NCI-H2081 (cell line): ENCODE measurements around the gene PRSS3.
"Not testable (repeated sequence)": the region's sequence is repeated elsewhere in the genome, so short reads cannot be mapped to it uniquely, and the experiment has no call there.

Experiments
- DNase-seq, 2 experiments: peaks; one replicate each; lab custom pipeline; 2025; lab: John Stamatoyannopoulos, UW

PRSS3 gene

DNA sequence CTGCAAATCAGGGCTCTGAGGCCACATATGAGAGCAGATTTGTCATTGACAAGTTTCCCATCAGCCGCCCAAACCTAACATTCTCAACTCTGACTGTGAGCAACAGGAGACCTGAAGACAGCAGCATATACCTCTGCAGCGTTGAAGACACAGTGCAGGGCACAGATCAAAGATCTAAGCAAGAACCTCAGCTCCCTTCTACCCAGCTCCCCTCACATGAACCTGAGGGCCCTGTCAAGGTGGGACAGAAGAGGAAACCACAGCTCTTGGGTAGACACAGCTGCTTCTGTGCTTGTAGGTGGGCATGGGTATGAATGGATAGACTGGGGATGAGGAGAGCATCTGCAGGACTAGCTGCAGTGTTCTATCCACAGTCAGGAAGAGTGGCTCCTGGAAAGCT, 8.7 kb upstream of the PRSS3 start:
- DNase-seq, result no peak

DNA sequence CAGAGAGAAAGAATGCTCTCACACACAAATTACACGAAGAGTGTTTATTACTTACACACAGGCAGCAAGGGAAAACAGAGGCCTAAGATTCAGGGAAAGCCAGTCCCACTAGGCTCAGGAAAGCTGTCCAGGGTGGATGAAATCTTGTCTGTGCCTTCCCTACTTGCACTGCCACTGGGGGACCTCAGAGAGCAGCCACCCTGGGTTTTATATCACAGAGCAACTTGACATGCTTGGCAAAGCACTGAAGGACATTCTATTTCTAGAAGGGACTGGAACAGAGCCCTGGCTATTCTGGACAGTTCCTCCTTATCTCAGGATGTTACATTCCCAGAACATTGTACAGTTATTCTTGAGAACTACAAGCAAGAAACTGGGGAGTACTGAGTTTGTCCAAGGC, 7.5 kb upstream of the PRSS3 start:
- no peak for DNase-seq

DNA sequence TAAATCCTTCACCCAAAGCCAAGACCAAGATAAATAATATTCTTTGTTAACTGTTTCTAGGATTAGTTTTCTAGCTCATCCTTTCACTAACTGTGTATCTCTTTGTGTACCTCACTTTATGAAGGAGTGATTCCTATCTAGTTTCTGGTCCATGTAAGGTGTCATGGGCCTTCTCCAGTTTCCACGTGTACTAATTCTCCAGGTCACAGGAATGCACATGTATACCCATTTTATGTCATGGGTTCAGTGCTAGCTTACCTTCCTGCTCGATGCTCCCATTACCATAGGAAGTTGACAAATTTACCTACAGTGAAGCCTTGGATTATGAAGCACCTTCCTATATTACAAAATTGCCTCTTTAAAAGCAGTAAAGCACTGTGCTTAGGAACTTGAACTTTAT, 5.9 kb upstream of the PRSS3 start:
- DNase-seq, result not testable (repeated sequence)

DNA sequence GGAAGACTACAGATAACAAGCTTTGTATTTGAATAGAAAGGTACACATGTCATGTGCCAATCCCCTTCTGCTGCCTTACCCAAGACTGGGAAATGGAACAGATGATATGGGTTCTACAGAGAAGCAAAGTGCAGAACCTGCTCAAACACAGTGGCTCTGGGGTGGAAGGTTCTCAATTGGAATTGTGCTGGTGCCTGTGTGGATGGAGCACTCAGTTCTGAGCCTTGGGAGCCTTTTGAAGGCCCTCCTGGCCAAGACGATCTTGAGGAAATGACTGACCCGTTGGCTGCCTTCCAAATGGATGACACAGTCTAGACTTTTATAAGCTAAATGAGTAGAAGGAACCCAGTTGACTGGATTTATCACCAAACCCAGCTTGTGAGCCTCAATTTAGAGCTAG, 4.2 kb upstream of the PRSS3 start:
- no peak for DNase-seq

DNA sequence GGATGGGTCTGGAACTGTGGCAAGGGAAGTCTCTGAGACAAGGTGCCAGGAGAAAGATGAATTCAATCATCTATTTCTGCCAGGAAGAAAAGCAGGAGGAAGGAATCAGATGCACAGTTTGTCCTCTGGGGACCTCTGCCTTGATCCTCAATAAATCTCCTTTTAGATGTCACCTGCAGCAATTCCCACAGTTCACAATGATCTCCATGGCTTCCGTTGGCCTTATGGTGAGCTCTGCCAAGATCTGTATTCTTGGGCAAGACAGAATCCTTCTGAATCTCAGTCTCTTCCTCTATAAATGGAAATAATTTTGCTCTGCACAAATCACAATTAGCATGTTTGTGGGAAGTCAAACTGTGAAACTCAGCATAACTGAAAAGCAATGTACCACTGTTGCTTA, 1.9 kb upstream of the PRSS3 start:
- DNase-seq, result not testable (repeated sequence)

DNA sequence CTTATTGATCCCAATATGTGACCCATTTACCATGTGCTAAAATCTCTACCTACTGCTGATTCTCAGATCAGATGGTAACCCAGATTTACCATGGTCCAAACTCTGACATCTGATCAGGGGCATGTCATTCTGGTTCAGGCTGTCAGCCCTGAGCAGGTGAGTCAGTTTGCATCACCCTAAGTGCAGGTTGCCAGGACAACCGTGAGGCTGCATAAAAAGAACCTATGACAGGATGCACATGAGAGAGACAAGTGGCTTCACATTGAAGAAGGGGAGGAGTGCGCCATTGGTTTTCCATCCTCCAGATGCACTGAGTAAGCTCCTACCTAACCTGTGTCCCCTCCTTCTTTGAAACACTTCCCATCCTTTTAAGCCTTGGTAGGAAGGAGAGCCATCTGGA, 801 bp upstream of the PRSS3 start:
- peak in 1 of 2 experiments; percentile 27 for DNase-seq

DNA sequence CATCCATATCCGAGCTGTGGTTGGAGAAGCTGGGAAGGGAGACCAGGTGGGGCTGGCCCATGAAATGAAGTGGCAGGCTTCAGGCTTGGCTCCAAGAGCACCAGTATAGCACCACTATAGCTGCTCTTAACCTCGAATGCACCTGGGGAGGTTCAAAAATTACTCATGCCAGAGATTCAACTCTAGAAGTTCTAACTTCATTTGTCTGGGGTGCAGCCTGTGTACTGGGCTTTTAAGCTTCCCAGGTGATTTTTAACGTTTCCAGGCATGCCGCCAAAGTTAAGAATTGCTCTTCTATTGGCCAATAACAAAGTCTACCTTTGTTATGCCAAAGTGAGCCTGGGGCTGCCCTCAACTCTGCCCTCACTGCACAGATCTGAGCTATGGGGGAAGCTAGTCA, 458 bp downstream of the PRSS3 start:
- no peak for DNase-seq

DNA sequence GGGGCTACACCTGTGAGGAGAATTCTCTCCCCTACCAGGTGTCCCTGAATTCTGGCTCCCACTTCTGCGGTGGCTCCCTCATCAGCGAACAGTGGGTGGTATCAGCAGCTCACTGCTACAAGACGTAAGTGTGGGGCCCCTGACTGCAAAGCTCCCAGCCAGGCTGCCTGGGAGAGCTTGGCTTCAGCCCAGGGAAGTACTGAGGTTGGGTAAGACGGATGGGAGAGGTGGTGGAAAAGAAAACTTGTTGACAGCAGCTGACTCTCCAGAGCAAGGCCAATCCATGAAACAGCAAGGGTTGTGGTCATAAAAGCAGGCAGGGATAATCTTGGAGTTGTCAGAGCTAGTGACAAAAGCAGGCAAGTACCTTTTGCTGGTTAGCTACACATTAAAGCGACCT, 1.3 kb downstream of the PRSS3 start:
- DNase-seq, result not testable (repeated sequence)

DNA sequence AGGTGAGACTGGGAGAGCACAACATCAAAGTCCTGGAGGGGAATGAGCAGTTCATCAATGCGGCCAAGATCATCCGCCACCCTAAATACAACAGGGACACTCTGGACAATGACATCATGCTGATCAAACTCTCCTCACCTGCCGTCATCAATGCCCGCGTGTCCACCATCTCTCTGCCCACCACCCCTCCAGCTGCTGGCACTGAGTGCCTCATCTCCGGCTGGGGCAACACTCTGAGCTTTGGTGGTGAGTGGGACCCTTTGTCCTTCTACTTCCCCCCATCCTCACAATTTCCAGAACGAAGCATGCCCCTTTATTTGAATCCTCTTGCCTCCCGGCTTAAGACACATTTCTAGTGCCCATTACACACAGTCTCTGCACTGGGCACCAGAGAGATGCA, 2.5 kb downstream of the PRSS3 start:
- DNase-seq, result no peak

DNA sequence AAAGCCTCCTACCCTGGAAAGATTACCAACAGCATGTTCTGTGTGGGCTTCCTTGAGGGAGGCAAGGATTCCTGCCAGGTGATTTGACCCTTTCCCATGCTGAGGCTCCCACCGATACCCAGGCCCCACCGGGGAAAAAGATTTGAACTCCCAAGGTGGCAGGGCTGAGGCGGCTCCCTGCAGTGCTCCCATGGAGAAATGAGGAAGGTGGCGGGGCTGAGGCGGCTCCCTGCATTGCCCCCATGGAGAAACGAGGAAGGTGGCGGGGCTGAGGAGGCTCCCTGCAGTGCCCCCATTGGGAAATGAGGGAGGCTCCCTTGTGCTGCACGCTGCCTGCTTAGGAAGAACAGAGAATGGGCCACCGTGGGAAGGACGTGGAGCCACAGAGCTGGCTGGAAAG, 3.2 kb downstream of the PRSS3 start:
- DNase-seq, result no peak

DNA sequence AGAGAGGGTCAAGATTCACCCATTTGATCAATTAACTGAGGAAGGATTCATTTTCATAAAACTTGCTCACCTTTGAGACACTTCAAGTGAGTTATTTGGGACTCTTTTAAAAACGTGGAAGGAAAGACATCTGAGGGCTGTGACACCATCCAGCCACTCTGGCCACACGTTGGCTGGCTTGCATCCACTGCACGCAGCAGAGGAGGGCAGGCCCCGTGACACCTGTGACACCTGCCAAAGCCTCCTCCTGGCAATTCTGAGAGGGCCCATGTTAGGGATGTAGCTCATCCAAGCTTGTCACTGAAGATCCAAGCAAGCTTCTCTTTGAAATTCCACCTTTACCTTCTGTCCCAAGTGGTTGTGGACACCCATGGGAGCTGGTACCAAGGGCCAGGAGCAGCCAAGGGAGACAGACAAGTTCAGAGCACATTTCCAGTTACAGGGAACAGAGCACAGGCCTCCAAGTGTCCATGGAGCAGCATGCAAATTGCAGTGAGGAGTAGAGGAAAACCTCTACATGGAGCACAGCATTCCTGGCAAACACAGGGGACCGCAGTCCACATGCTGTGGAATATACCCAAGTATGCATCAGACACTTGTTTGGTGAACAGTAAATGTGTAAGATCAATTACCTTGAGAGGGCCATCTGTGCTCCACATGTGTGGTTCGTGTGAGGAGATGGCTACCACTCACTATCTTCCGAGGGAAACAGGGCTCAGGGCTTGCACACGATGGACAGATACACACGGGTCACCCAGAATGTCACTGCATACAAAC, 4.8 kb downstream of the PRSS3 start:
- no peak for DNase-seq

DNA sequence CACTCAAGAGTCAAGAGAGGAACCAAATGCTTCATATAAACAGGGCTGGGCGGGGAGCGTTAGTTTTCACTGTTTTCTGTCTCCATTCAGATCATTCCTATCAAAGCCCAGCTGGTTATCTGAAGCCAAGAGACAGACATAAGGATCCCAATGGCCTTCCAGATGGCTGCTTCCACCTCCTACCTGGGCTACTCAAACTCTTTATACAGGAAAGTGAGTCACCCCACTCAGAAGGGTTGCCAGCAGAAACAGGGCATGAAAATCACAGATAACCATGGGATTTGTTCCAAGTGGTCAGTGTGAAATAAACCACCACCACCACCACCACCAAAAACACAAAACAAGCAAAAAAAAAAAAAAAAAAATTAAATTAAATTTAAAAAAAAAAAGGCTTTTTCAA, 5.5 kb downstream of the PRSS3 start:
- DNase-seq, result no peak

DNA sequence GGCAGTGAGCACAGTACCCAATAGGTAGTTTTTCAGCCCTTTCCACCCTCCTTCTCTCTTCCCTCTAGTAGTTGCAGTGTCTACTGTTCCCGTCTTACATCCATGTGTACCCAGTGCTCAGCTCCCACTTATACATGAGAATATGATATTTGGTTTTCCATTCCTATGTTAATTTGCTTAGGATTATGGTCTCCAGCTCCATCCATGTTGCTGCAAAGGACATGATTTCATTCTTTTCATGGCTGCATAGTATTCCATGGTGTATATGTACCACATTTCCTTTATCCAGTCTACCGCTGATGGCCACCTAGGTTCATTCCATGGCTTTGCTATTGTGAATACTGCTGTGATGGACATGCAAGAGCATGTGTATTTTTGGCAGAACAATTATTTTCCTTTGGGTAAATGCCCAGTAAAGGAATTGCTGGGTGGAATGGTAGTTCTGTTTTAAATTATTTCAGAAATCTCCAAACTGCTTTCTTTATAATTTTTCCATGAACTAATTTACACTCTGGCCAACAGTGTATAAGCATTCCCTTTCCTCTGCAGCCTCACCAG, 6.7 kb downstream of the PRSS3 start:
- DNase-seq, result not testable (repeated sequence)

DNA sequence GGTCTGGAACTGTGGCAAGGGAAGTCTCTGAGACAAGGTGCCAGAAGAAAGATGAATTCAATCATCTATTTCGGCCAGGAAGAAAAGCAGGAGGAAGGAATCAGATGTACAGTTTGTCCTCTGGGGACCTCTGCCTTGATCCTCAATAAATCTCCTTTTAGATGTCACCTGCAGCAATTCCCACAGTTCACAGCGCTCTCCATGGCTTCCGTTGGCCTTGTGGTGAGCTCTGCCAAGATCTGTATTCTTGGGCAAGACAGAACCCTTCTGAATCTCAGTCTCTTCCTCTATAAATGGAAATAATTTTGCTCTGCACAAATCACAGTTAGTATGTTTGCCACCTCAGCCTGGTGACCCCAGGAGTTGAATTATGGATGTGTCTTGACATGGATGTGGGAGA, 8.8 kb downstream of the PRSS3 start:
- DNase-seq, result not testable (repeated sequence)

DNA sequence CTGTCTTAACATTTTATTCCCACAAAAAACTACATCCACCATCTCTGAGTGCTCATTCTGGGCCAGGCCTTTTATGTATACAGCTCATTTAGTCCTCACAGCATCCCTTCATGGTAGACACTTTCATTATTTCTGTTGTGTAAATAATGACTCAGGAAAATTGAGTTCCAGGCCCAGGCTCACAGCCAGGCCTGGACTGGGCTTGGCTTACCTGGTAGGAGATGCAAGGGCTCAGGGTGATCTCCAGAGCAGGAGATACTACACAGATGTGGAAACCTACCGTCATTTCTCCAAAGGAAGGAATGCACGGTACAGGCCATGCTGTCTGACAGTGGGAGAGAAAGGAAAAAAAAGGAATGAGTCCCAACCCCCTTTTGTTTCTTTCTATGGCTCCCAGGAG, 11.8 kb downstream of the PRSS3 start:
- DNase-seq, result peak; percentile 67 to 91

DNA sequence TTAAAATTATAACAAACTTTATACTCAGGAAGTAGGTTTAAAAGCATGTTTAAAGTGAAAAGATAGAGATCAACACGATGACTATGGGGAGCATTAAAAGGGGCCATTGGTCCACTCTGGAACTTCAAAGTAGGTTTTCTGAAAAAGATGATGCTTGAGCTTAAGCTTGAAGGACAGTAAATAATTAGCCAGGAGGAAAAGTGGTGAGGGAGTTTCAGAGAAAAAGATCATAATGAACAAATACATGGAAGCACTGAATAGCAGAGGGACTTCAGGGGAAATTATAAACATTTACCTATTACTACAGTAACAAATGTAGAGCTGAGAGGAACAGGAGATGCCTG, 13.6 kb downstream of the PRSS3 start:
- not testable (repeated sequence) for DNase-seq

DNA sequence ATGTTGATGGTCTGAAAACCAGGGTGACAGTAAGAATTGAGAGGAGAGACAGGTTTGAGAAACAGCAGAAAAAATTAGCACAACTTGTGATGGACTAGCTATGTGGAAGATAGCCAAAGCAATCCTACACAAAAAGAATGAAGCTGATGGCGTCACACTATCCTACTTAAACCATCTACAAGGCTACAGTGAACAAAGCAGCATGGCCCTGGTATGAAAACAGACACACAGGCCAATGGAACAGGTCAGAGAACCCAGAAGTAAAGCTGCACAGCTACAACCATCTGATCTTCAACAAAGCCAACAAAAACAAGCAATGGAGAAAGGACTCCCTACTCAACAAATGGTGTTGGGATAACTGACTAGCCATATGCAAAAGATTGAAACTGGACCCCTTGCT, 14.1 kb downstream of the PRSS3 start:
- DNase-seq, result no peak

DNA sequence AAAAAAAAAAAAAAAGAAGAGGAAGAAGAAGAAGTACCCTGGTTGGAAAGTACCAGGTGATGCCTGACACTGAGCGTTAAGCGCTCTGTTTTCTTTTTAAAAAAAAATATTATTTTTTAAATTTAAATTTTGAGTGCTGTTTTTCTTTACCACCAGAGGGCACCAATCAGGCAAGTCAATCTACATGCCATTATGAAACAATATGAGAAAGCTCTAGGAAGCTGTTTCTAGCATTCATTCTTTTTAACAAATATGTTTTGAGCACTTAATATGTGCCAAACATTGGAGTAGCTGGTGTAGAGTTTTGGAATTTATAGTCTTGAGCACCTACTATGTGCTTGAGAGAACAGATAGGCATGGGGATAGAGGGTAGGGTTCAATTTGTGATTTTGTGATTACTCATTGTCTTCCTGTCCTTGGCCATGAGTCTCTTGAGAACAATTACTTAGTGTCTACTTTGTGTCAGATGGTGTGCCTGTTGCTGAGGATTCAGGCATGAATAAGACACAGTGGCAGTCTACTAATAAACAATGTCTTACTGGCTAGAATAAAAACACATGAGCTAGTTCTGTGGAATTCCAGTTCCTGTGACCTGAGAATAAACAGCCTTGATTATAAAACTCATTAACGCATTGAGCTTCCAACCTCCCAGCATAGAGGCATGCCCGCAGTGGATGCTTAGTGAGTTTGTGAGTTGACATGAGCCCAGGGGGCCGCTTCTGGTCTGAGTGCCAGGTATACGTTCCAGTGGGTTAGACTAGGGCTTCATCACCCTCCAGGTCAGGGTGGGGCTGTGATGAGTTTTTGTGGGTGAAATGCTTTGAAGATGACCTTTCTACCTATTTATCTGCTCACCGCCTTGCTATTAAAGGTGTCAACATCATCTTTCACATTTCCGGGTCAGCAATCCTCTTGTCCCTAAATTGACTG, 18.6 kb downstream of the PRSS3 start:
- DNase-seq, result peak; percentile 15 to 30

DNA sequence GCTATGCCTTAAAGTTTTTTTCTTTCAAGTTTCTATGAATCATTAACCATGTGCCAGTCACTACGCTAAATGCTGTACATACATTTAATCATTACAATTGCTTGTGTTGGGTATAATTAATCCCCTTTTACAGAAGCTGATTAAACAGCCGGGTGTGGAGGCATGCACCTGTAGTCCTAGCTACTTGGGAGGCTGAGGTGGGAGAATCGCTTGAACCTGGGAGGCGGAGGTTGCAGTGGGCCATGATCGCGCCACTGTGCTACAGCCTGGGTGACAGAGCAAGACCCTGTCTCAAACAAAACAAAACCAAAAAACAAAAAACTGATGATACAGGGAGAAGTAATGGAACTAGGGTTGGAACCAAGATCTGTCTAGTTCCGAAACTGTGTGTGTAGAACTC, 20.4 kb downstream of the PRSS3 start:
- no peak for DNase-seq

DNA sequence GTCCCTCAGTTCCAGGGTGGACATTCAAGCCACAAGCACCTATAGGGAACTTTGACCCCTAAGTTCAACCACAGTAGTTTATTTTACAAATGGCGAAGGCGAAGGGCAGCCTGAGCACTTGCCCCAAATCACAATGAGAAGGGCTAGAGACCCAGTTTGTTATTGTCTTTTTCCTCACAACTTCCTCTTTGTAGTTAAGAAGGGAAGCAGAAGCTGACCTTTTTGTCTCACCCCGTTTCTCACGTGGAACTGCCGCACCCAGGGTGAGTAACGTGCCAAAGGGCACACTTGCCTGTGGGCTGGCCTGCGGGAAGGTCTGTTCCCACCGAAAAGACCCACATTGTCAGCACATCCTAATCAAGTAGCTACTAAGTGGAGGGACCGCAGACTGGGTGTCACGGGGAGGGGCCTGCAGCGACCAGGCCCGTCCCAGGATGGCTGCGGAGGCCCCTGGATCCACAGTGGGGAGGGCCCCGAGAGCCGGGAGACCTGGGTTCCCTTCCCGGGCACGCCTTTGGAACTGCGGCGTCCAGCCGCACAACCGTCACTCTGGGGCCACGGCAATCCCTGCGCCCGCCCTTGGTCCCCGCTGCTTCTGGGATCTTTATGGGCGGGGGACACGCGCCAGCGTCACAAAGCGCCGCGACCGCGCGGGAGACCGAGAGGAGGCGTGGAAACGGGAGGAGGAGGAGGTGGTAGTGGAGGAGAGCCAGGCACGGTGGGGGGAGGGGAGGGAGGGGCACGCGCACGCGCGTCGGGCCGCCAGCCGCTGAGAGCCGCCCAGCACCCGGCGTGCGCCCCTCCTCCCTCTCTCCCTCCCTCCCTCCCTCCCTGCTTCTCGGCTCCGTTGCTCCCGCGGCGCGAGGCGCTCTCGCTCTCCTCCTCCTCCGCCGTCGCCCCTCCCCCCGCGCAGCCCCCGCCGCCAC, 21.2 kb downstream of the PRSS3 start, which contains the start of gene UBE2R2:
Gene UBE2R2, plus strand, starts transcription at position 834 of the 926 bp plus-strand sequence. CDS start 598 bp downstream, outside the sequence.
- DNase-seq, result peak; percentile 96 to 97

DNA sequence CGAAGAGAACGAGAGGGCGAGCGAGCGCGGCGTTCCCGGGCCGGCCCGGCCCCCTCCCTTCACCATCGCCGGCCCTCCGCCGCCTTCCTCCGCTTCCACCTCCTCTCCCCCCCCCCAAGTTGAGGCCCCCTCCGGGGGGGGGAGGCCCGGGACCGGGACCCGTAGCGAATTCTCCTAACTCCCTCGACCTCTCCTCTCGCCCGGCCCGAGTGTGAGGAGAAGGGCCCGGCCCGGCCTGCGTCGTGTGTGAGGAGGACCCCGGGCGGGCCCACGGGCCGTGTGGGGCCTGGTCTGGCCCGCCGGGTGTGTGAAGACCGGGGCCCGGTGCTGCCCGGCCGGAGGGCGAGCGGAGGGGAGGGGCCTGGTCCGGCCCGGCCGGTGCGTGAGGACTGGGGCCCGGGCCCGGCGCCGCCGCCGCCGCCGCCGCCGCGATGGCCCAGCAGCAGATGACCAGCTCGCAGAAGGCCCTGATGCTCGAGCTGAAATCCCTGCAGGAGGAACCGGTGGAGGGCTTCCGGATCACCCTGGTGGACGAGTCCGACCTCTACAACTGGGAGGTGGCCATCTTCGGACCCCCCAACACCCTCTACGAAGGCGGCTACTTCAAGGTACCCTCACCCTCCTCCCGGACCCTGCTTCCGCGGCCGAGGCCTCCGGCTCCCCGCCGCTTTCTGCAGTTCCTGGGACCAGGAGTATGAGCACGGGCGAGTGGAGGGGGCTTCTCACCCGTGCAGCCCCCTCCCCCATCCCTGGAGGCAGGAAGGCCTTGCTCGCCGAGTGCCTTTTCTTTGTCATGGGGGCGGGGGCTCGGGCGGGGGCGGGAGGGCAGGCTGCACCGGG, 22.2 kb downstream of the PRSS3 start:
- DNase-seq, result peak; percentile 55 to 75
